Measurements from ENCODE around the gene ZIC4. TPM values are rescaled to one million over a fixed set of nuclear protein-coding genes. Genes with fewer than 3 reads are reported as not detected.

Gene ZIC4
- total and polyA plus RNA-seq, 2 of the 8 experiments (the other 6 are each of a cell fraction or from before 2014, with no cell fraction given), result 0.03 to 0.13 TPM

DNA sequence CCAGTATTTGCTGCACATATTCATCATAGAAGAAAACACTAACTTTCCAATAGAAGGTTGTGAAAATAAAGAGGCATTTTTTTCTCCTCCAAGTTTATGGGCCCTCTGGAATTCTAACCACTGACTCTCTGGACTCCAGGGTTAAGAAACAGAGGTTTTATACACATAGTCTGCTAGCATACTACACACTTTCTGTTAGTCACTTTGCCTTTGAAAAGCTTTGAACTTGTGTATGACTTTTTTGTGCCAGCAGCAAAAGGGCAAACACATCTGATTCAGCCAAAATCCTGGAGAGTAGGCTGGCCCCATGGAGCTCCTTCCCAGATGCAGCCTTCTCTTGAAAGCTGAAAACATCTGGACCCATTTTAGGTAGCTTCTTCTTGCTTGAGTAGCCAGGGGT, 6.2 kb downstream of the ZIC4 start:
- Histone ChIP-seq H3K27ac (ENCODE audit: low read depth, low read length) (no peak overlapping the region), H3K79me1 (ENCODE audit: low read depth, low read length) (no peaks in the 10 kb centered on the region), H3K36me3 (ENCODE audit: control insufficient read depth in 2 of 4, insufficient read depth in 4 of 4, low read length in 3 of 4) (no peaks in the 10 kb centered on the region), H4K91ac (replicated peaks; ENCODE audit: insufficient read length, low read length) (no peak overlapping the region), H3K4me3 (ENCODE audit: extremely low read depth in 1 of 4, insufficient read depth in 2 of 4, low read depth in 3 of 4, low read length in 4 of 4) (no peak overlapping the region), H3K27me3 (replicated peaks in 1 of 4; ENCODE audit: control insufficient read depth in 3 of 4, extremely low read depth in 1 of 4, insufficient read depth in 3 of 4, low read length in 3 of 4) (peaks cover 45 to 88% (median 81%) of the 10 kb centered on the region in 4 experiments), H4K5ac (ENCODE audit: insufficient read length, low read depth, low read length) (no peak overlapping the region), H3K23me2 (ENCODE audit: low read depth, low read length) (peaks cover 18% of the 10 kb centered on the region), H2BK120ac (replicated peaks; ENCODE audit: low read depth, low read length) (no peak overlapping the region), H4K20me1 (replicated peaks in 1 of 2; ENCODE audit: control insufficient read depth in 1 of 2, insufficient read depth in 2 of 2, low read length in 2 of 2) (peaks cover 0 to 3% of the 10 kb centered on the region in 2 experiments), H3K23ac (ENCODE audit: insufficient read length) (no peak overlapping the region), H3K4me2 (ENCODE audit: insufficient read depth in 1 of 2, low read depth in 2 of 2, low read length in 2 of 2) (no peak overlapping the region), H2AFZ (ENCODE audit: low read length) (no peak overlapping the region), H4K8ac (ENCODE audit: extremely low read depth, insufficient read depth, low read length) (no peak overlapping the region), H3K4me1 (replicated peaks in 1 of 4; ENCODE audit: control insufficient read depth in 3 of 4, insufficient read depth in 4 of 4, low read length in 3 of 4) (peaks cover 20 to 39% (median 27%) of the 10 kb centered on the region in 4 experiments), H2BK12ac (ENCODE audit: low read depth, low read length) (no peak overlapping the region), H3K9me3 (ENCODE audit: insufficient read depth in 2 of 2, low read depth in 1 of 2, low read length in 1 of 2) (no peaks in the 10 kb centered on the region), H2BK5ac (ENCODE audit: low read depth, low read length) (no peak overlapping the region), H3K4ac (replicated peaks; ENCODE audit: insufficient read length, low read depth, low read length) (no peak overlapping the region), H2AK5ac (ENCODE audit: low read depth, low read length) (no peak overlapping the region), H3K18ac (ENCODE audit: extremely low read depth, low read length) (no peak overlapping the region), H3K56ac (replicated peaks; ENCODE audit: insufficient read length, low read depth, low read length) (no peak overlapping the region), H3K79me2 (ENCODE audit: control insufficient read depth in 1 of 2, insufficient read depth in 2 of 2, low read length in 2 of 2) (no peaks in the 10 kb centered on the region), H2BK20ac (ENCODE audit: low read length) (no peak overlapping the region), H3K14ac (ENCODE audit: insufficient read length) (no peak overlapping the region), H2BK15ac (ENCODE audit: low read length) (no peak overlapping the region), H3K9ac (replicated peaks in 1 of 4; ENCODE audit: extremely low read depth in 1 of 4, low read depth in 3 of 4, low read length in 3 of 4) (no peak overlapping the region)
- ChIA-PET POLR2A (ENCODE audit: partially characterized antibody) (interaction anchor here (0.6 kb wide), 1 partner anchor 289 kb away, joined by 3 read pairs; no protein-coding TSS in a partner anchor), CTCF (ENCODE audit: partially characterized antibody) (interaction anchor here (0.6 to 27.3 kb wide), 13 partner anchors 8 to 1876 kb away, joined by 3 to 485 read pairs (median 4); no protein-coding TSS in a partner anchor)
- TF ChIP-seq ZNF274 (IDR thresholded peaks at IDR 0.05; ENCODE audit: borderline replicate concordance, extremely low read depth, low read length) (no peak), SIX5 (IDR thresholded peaks at IDR 0.05; ENCODE audit: low read depth, low read length) (no peak), BCL11A (IDR thresholded peaks at IDR 0.05; ENCODE audit: low read depth in 2 of 2, low read length in 2 of 2) (no peak), SUZ12 (IDR thresholded peaks at IDR 0.05; ENCODE audit: low read length) (no peak), USF2 (IDR thresholded peaks at IDR 0.05; ENCODE audit: low read length) (no peak), TCF12 (IDR thresholded peaks at IDR 0.05; ENCODE audit: low read depth, low read length) (no peak), MAX (IDR thresholded peaks at IDR 0.05) (no peak), KDM5A (IDR thresholded peaks at IDR 0.05; ENCODE audit: low read length) (no peak), CTBP2 (IDR thresholded peaks at IDR 0.05; ENCODE audit: borderline replicate concordance, insufficient read depth, insufficient read length, low read length) (no peak), RFX5 (IDR thresholded peaks at IDR 0.05; ENCODE audit: borderline replicate concordance, low read depth, low read length) (no peak)
- DNase-seq (ENCODE audit: low read depth in 1 of 2, low spot score in 2 of 2), result no peak
- no peak for FAIRE-seq

Measured in H1 (cell line).